Epithelial cell of prostate (primary cell): ENCODE measurements around the gene BPIFB6.
"Not testable (repeated sequence)": the region's sequence is repeated elsewhere in the genome, so short reads cannot be mapped to it uniquely, and the experiment has no call there.

Source experiments
- DNase-seq: peaks from one replicate; pipeline ENCODE4 v3.0.0-alpha.2; 2011; ENCODE audit warnings: low read depth, low spot score
- H3K27ac ChIP-seq: fragments of 450-650 bp; 2 replicates; pipeline ENCODE4 v1.5.1; 2017; ENCODE audit warnings: mild to moderate bottlenecking

The BPIFB6 gene

DNA sequence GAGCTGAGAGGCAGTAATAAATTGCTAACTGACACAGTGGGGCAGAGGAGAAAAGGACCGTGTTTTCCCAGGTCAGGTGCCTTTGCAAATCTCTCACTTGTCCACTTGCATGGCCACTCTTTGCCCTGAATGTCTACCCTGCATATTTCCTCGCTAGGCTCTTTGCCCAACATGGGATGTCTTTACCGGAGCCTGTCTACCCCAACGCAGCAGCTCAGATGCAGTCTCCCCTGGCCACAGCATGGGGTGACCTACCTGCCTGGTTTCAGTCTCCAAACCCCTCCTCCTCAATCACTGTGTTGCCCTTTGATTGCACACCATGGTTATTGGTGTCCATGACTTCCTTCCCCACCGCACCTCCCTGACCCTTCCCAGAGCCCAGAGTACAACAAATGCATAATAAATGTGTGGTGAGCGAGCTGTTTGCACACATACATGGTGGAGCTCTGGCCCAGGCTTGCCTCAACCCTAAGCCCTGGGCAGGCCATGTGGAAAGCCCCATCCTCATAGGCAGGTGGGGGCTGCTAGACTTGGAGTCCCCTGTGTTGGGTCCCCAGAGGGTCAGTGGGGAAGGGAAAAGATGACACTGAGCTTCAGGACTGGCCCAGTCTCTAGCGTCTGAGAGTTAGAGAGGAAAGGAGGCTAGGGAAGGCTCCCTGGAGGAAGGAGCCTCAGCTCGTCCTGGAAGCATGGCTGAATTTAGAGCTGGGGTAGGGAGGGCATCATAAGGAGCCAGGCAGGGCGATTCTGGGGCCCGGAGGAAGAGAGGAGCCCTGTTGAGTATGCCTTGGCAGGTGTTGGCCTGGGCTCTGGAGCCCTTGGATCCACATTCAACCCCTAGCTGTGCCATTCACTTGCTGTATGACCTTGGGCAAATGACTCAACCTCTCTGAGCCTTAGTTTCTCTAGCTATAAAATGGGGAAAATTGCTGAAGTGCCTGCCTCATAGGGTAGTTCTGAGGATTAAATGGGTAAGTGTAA, 4.4 kb upstream of the BPIFB6 start:
- H3K27ac ChIP-seq, result no peak overlapping the region

DNA sequence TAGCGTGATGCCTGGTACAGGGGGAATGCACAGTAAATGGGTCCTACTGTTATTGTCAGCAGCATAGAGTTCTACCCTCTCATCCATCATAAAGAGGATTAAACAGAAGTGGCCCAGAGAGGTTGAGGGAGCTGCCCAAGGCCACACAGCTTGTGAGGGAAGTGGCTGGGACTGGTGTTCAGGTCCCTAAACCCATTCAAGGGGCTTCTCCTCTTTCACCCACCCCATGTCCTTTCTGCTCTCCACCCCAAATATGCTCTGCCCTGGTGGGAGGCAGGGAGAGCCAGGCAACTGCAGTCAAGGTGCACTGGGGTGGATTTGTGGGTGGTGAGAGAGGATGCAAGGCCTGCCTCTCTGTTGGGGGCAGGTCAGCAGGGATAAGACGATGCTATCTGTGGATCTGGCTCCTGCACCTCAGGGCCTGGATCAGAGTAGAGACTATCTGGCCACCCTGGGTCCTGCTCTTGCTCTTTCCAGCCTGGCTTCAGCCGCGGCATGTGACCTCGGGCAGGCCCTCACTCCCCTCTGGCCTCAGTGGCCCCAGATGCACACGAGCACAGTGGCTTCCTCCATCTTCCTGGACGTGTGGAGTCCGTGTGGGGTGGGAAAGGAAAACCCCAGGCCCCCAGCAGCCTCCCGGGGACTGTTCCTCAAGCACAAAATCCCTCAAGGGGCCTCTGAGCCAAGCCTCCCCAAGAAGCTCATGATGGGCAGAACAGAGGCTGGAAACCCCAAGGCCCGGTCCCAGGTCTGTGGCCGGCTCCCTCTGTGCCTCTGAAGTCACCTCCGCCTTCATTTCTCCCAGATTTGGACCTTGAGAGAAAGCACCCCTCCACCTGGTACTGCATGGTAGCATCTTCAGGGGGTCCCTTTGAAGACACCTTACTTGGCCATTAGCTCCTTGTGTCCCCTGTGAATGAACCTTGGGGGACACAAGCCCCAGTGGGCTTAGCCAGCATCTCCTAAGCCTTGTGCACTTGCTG, 3.4 kb upstream of the BPIFB6 start:
- no peak overlapping the region for H3K27ac ChIP-seq
- no peak for DNase-seq

More for the DNA sequence above, 4.4 kb upstream of the BPIFB6 start:
- DNase-seq, result no peak

DNA sequence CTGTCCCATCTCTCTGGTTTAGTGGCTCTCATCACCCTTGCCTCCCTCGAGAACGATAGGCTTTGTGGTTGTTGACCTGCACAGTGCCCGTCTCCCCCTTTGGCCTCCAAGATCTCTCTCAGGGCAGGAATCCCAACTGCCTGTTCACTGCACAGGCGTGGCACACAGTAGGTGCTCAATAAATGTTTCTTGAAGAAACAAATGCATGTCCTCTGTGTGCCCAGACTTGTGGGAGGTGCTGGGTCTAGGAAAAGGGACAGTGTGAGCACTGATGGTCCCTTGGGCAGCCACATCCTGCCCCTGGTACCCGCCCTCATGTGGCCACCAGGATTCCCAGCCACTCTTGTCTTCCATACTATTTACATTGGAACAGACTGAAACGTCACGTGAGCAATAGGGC, 2.6 kb upstream of the BPIFB6 start:
- no peak for DNase-seq
- H3K27ac ChIP-seq, result no peak overlapping the region

DNA sequence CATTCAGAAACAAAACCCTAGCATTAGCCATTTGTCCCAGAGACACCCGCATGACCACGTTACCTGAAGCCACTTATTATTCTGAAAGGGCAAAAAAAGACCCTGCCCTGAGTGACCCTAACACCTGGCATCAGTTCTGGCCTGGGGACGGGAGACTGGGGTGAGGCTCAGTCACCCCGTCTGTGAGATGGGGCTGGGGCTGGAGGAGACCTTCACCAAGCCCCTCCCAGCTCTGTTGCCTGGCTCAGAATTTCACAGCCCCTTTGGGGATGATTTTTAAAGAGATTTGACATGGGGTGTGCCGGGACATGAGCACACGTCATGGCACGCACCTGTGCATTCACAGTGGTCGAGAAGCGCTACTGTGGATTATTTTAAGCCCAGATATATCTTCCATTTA, 1.4 kb upstream of the BPIFB6 start:
- H3K27ac ChIP-seq, result no peak overlapping the region
- no peak for DNase-seq

DNA sequence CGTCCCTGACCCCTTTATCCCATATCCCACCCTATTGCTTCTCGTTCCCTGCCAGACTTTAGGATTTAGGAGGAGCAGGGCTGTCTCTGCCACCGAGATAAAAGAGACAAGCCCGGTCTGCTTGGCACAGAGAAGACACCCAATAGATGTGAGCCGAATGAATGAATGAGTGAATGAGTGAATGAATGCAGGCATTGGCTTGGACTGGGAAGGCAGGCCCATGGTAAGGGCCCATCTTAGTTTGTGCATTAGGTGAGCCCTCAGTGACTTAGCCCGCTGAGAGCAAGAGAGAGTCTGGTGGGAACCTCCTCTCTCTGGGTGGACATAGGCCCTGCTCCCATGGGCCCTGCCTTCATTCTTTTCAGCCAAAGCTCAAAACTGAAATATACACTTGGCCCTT, 879 bp upstream of the BPIFB6 start:
- DNase-seq, result no peak

DNA sequence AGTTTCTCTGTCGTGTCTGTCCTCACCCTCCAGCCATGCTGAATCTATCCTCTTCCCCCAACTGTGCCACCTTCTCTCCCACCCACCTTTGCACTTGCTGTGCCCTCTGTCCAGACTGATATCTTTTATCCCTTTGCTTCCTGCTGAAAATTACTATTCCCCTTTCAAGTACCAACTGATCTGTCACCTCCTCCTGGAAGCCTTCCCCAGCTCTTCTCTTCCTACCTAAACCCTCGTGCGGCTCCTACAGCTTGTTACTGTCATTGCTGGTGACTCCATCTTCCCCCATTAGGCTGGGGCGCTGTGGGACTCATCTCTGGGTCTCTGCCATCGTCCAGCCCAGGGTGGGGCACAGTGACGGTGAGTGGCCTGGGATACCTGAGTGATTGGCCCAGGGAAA, 1.1 kb downstream of the BPIFB6 start:
- DNase-seq, result no peak

More for the DNA sequence above, 879 bp upstream of the BPIFB6 start:
- no peak overlapping the region for H3K27ac ChIP-seq

DNA sequence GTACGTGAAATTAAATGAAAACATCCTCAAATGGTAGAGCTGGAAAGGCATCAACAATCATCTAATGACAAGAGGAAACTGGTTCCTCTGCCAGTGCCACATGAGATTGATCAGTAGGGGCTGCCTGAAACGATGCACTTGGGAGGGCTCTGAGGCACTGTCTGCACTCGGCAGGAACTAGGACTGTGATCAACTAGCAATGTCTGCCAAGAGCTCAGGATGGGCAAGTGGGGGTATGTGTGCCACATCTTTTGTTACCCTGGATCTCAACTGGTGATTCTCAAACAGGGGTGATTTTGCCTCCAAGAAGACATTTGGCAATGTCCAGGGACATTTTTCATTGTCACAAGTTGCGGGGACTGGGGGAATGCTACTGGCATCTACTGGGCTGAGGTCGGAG, 1.9 kb downstream of the BPIFB6 start:
- no peak overlapping the region for H3K27ac ChIP-seq
- no peak for DNase-seq

More for the DNA sequence above, 1.1 kb downstream of the BPIFB6 start:
- H3K27ac ChIP-seq, result no peak overlapping the region

DNA sequence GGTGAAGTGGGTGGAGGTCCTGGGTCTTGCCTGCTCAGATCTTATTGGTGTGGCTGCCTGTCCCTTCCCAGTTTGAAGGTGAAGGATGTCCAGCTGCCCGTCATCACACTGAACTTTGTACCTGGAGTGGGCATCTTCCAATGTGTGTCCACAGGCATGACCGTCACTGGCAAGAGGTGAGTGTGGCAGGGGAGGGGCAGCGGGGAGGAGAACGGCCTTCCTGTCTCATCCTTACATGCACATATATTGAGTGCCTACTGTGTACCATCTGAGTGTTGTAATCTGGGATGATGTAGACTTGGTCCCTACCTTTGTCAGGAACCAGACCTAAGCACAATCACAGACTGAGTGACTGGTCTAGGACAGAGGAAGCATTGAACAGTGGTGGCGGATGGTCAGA, 2.7 kb downstream of the BPIFB6 start:
- no peak for DNase-seq
- no peak overlapping the region for H3K27ac ChIP-seq

DNA sequence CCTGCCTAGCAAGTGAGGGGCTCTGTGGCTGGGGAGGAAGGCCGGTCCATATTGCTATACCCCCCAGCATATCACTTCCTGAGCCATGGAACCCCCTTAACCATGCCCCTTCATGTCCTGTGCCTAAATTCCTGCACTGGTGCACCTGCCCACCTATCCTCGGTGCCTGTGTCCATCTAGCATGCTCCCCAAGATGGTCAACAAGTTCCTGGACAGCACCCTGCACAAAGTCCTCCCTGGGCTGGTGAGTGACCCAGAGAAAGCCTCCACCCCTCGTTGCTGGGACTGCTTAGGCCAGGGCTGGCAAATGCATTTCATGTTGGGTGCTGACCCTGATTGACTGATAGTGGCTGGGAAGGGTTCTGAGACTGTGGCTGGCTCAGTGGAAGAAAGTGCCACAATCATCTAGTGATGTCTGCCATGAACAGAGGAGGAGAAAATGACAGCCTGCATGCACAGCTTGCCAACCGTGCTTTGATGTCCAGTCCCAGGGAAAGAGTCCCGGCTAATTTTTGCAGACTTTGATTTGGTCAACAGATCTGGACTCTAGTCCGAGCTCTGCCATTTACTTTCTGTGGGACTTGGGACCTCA, 3.5 kb downstream of the BPIFB6 start:
- no peak for DNase-seq
- H3K27ac ChIP-seq, result no peak overlapping the region

DNA sequence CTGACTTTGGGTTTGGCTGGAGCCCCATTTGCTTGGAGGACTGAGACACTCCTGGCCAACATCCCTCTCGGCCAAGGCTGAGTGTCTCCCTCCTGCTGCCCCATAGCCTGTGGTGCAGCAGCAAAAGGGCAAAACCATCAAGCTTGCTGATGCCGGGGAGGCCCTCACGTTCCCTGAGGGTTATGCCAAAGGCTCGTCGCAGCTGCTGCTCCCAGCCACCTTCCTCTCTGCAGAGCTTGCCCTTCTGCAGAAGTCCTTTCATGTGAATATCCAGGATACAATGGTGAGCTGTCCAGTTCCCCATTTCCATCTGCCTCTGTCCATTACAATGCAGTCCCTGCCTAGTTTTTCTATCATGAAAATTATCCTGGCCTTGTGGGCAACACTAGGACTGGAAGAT, 6.0 kb downstream of the BPIFB6 start:
- DNase-seq, result no peak
- H3K27ac ChIP-seq, result no peak overlapping the region

DNA sequence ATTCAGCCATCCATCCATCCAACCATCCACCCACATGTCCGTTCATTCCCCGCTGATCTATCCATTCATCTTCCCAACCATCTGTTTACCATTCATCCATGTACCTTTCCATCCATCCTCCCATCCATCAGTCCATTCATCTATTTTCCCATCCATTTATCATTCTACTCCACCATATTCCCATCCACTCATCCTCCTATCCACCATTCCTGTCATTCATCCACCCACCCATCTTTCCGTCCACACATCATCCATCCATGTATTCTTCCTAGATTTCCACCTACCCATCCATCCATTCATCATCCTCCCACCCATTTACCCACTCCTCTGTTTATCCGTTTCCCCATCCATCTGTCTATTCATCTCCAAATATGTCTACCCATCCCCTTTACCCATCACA, 6.8 kb downstream of the BPIFB6 start:
- DNase-seq, result no peak
- H3K27ac ChIP-seq, result no peak overlapping the region

DNA sequence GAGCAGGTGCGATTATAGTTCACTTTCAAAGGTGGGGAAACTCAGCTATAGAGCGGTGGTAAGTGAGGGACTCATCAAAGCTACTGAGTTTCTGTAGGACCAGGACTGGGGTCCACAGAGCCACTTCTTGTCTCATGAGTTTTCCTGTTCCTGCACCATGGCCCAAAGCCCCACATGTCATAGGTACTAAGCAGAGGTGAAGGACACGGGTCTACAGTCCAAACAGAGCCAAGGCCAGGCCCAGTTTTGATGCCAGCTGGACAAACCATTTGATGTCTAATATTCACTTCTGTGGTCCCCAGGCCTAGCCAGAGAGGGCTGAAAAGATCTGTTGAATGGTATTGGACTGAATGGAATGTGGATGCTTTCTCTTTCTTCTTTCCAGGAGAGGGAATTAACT, 11.0 kb downstream of the BPIFB6 start:
- H3K27ac ChIP-seq, result no peak overlapping the region
- DNase-seq, result no peak

DNA sequence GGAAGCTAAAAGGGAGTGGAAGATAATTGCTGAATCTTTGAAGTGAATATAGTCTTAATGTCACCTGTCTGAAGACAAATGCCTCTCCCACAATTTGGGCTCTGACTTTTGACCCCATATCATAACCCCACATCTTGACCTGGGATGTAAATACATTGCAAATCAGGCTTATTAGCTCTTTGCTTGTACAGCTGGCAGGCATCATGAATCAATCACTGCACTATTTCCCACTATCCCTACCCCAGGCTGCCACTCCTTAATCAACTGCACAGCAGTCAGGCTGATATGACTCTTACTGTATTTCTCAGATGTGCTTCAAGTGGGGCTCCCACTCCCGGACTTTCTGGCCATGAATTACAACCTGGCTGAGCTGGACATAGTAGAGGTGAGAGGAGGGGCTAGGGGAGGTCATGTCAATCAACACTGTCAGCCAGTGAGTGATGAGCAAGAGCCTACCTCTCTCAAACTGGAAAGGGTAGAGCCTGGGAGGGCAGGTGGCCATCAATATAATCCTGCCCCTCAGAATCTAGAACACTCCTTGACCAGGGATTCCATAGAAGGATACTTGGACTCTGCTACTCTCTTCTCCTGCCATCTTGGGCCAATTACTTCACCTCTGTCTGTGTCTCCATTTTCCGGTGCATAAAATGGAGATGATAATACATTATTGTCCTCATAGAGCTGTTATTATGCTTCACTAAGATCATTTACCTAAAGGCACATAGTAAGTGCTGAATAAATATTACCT, 11.7 kb downstream of the BPIFB6 start:
- H3K27ac ChIP-seq, result no peak overlapping the region
- DNase-seq, result no peak

DNA sequence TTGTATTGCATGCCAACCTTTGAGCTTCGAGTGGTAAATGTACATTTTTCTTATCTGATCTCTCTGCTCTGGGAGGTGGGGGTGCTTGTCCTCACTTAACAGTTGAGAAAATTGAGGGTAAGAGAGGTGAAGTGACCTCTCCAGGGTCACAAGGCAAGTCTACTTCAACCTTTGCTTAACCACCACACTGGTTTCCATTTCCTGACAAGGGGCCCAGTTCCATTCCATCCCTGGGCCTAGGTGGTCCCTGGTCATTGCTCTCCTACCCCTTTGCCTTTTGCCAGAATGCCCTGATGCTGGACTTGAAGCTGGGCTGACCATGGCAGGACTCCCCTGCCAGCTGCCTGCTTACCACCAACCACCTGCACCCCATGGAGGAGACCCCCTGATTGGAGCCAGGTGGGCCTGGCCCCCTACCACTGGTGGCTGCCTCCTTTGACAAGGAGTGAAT, 12.3 kb downstream of the BPIFB6 start:
- DNase-seq, result no peak
- H3K27ac ChIP-seq, result no peak overlapping the region

DNA sequence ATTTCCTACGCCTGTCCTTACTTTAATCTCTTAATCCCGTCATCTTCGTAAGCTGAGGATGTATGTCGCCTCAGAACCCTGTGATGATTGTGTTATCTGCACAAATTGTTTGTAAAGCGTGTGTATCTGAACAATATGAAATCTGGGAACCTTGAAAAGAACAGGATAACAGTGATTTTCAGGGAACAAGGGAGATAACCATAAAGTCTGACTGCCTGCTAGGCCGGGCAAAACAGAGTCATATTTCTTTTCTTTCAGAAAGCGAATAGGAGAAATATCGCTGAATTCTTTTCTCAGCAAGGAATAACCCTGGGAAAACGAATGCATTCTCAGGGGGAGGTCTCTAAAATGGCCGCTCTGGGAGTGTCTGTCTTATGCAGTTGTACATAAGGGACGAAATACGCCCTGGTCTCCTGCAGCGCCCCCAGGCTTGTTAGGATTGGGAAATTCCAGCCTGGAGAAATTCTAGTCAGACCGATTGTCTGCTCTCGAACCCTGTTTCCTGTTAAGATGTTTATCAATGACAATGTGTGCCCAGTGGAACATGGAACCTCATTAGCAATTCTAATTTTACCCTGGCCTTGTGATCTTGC, 13.8 kb downstream of the BPIFB6 start:
- H3K27ac ChIP-seq, DNase-seq: not testable (repeated sequence)

DNA sequence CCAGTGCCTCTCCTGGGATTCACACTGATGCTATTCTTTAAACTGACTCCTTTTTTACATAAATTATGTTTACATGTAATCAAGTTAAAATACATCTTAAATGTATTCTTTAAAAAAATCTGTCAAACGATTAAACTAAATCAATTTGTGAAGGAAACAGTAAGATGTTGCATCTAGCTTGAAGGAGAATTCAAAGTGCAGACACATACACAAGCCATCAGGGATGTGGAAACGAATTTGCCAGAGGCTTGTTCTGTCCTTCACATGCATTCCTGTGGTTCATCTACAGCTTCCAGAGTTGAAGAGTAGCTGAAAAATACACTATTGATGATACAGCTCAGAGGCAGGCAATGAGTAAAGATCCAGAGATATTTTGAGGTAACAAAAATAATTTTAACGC, 15.0 kb downstream of the BPIFB6 start:
- H3K27ac ChIP-seq, result no peak overlapping the region
- DNase-seq, result no peak

DNA sequence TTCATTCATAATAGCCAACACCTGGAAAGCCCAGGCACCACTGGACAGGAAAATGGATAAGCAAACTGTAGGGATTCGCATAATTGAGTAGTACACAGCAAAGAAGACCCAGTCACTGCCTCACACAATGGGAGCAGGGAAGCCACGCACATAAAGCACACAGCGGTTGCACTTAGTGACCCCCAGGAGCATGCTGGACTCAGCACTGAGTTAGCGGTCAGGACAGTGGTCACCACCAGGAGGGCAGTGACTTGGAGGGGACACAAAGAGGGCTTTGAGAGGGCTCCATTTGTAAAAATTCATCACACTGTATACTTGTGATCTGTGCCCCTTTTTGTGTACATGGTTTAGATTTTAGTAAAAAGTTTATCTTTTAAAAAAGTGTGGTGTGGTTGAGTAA, 19.9 kb downstream of the BPIFB6 start:
- no peak for DNase-seq
- no peak overlapping the region for H3K27ac ChIP-seq

DNA sequence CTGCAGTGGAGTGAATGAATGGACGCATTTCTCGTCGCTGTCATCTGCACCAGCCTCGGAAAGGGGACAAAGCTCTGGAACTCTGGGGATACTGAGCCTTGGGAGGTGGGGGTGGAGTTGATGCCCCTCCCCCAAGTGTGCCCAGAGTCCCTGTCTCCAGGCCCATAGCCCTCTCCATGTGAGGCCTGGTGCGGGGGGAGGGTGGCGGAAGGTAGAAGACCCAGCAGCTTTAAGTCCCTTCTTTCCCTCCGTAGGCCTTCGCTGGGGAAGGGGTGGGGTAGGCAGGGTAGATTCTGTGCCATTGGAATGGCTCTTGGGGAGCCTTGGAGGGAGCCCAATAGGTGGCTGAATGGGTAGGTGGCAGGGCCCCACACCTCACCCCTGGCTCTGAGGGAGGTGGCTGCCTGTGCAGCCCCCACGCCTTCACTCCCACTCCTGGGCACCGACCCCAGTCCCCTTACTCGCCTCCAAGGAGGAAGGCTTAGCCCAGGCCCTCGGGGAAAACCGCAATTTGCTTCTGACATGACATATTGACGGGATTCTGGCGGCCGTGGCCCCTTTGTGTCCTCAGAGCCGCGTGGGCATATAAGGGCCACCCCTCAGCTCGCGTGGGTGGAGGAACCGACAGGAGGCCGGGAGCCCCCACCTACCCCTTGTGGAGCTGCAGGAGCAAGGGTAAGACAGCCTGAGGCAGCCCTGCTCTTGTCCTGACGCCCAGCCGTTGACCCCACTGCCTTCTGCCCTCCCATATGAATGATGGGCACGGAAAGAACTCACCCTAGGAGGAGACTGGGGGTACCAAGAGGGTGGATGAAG, 22.1 kb downstream of the BPIFB6 start, which contains the start of gene BPIFB3:
Gene BPIFB3 (plus strand): TSS at position 613 of the 816 bp plus-strand sequence. CDS start 1,533 bp downstream, outside the sequence.
- no peak for DNase-seq
- no peak within 1 kb of the TSS for H3K27ac ChIP-seq
